Measurements from ENCODE around the gene SND1. TPM values are rescaled to one million over a fixed set of nuclear protein-coding genes. Genes with fewer than 3 reads are reported as not detected.

SND1 gene
- total and polyA plus RNA-seq, 2 donors (not counting 3 experiments of a cell fraction or from before 2014, with no cell fraction given): 116 to 249 TPM

- H3K4me2 ChIP-seq (ENCODE audit: insufficient read depth, low read length): no peak overlapping the region
- no peak overlapping the region for H2AFZ ChIP-seq (ENCODE audit: low read depth, low read length)
- H3K9ac ChIP-seq (replicated peaks; ENCODE audit: extremely low read depth, insufficient read depth, low read length): no peak overlapping the region
- no peak overlapping the region for H3K4me3 ChIP-seq (replicated peaks in 1 of 3; ENCODE audit: insufficient read depth in 1 of 3, low read depth in 1 of 3, low read length in 3 of 3)
- ChIA-PET POLR2A (no interaction called here), CTCF (interaction anchor here (0.9 to 1.6 kb wide), 3 partner anchors 20 to 154 kb away, joined by 3 to 6 read pairs (median 3); no protein-coding TSS in a partner anchor)
- FAIRE-seq (no peak), DNase-seq (ENCODE audit: low read depth, low spot score) (no peak)
- dilution Hi-C loops (cut with MboI; ENCODE audit: extremely low pct_ligation_motif_present, low sequenced_read_pairs): no loop called here
- no peaks in the 10 kb centered on the region for H3K27me3 ChIP-seq (ENCODE audit: control insufficient read depth in 2 of 2, insufficient read depth in 2 of 2, low read length in 2 of 2)
- no peaks in the 10 kb centered on the region for H4K20me1 ChIP-seq (replicated peaks; ENCODE audit: control insufficient read depth, extremely low read depth, insufficient read depth, low read length)
- H3K4me1 ChIP-seq (ENCODE audit: control insufficient read depth, extremely low read depth, insufficient read depth, low read length): peaks cover 9% of the 10 kb centered on the region
- no peaks in the 10 kb centered on the region for H3K9me1 ChIP-seq (replicated peaks; ENCODE audit: control insufficient read depth, extremely low read depth, insufficient read depth, low read length)
- intact Hi-C loops (cut with micrococcal nuclease): no loop called here
- no TSS peak for BruUV-seq (replicated peaks)
- H3K36me3 ChIP-seq (ENCODE audit: control insufficient read depth in 2 of 2, extremely low read depth in 1 of 2, insufficient read depth in 2 of 2, low read length in 2 of 2): peaks cover 0 to 2% of the 10 kb centered on the region in 2 experiments
- no peaks in the 10 kb centered on the region for H3K79me2 ChIP-seq (ENCODE audit: control insufficient read depth, insufficient read depth, low read length)
- no peak for TF ChIP-seq MAX (IDR thresholded peaks at IDR 0.05; ENCODE audit: insufficient read depth, insufficient read length)
- no peak for TF ChIP-seq GATA2 (IDR thresholded peaks at IDR 0.05; ENCODE audit: insufficient read depth, insufficient read length, low read depth, low read length)
- TF ChIP-seq EZH2 (IDR thresholded peaks at IDR 0.05; ENCODE audit: borderline replicate concordance, low read depth, low read length, severe bottlenecking): no peak
- no peak for TF ChIP-seq POLR2A (IDR thresholded peaks at IDR 0.05; ENCODE audit: low read depth, low read length)
- no peak for TF ChIP-seq CTCF (IDR thresholded peaks at IDR 0.05; ENCODE audit: extremely low read depth in 1 of 2, insufficient read depth in 1 of 2, low read depth in 1 of 2, low read length in 2 of 2)
- no peak for TF ChIP-seq JUN (IDR thresholded peaks at IDR 0.05; ENCODE audit: borderline replicate concordance, insufficient read depth, insufficient read length, low read depth)
- H3K9me3 ChIP-seq (replicated peaks; ENCODE audit: control insufficient read depth, insufficient read depth, low read length): no peaks in the 10 kb centered on the region
- no peak overlapping the region for H3K27ac ChIP-seq (ENCODE audit: insufficient read depth, low read depth, low read length)
Measured at GRCh38 chr7:128055637-128056036, 403.6 kb downstream of the SND1 start.

Data from endothelial cell of umbilical vein (primary cell).